ENCODE data around the gene MCM10. TPM values are rescaled to one million over a fixed set of nuclear protein-coding genes. Genes with fewer than 3 reads are reported as not detected.
"Not testable (repeated sequence)": the region's sequence is repeated elsewhere in the genome, so short reads cannot be mapped to it uniquely, and the experiment has no call there.

MCM10 gene
- total RNA-seq, 4 donors from 2014 or later: 1.3 to 15.7 (median 4.0) TPM

DNA sequence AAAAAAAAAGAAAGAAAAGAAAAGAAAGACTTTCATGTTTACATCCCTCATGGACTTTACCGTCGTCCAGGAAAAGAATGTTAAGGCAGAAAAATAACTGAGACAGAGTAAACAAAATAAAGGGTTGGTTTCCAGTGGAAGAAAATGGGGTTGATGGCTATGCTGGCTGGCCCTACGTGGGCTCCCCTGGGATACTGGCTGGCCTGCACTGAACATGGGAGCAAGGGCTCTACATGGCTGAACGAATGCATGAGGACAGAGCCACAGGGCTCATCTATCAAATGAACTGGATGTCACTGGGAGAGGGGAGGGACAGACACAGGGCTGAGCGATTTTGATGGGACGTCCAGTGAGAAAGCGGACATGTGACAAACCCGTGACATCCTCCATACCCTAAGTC lies 75.3 kb downstream of the MCM10 start:
- no peaks in the 10 kb centered on the region for H3K9me3 ChIP-seq
- no peaks in the 10 kb centered on the region for H3K4me1 ChIP-seq
- H3K4me3 ChIP-seq: no peak overlapping the region
- no peaks in the 10 kb centered on the region for H3K27me3 ChIP-seq
- TF ChIP-seq, protein P1, sequence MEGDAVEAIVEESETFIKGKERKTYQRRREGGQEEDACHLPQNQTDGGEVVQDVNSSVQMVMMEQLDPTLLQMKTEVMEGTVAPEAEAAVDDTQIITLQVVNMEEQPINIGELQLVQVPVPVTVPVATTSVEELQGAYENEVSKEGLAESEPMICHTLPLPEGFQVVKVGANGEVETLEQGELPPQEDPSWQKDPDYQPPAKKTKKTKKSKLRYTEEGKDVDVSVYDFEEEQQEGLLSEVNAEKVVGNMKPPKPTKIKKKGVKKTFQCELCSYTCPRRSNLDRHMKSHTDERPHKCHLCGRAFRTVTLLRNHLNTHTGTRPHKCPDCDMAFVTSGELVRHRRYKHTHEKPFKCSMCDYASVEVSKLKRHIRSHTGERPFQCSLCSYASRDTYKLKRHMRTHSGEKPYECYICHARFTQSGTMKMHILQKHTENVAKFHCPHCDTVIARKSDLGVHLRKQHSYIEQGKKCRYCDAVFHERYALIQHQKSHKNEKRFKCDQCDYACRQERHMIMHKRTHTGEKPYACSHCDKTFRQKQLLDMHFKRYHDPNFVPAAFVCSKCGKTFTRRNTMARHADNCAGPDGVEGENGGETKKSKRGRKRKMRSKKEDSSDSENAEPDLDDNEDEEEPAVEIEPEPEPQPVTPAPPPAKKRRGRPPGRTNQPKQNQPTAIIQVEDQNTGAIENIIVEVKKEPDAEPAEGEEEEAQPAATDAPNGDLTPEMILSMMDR (IDR thresholded peaks at IDR 0.05): no peak
- TF ChIP-seq POLR2A (IDR thresholded peaks at IDR 0.05): no peak
- no peaks in the 10 kb centered on the region for H3K36me3 ChIP-seq
- no peak overlapping the region for H3K27ac ChIP-seq
- DNase-seq: peak in 1 of 3 donors; percentile 6

GRCh38 chr10:13238271-13239077 lies 77.1 kb downstream of the MCM10 start:
- Histone ChIP-seq H3K36me3 (no peaks in the 10 kb centered on the region), H3K4me3 (no peak overlapping the region), H3K27ac (no peak overlapping the region), H3K9me3 (no peaks in the 10 kb centered on the region), H3K4me1 (no peaks in the 10 kb centered on the region), H3K27me3 (no peaks in the 10 kb centered on the region)
- DNase-seq: peak in 1 of 3 donors; percentile 42
- no peak for TF ChIP-seq POLR2A (IDR thresholded peaks at IDR 0.05)
- TF ChIP-seq, protein P1 (IDR thresholded peaks at IDR 0.05): no peak

- Histone ChIP-seq H3K27ac (no peak overlapping the region), H3K4me3 (no peak overlapping the region), H3K36me3 (no peaks in the 10 kb centered on the region), H3K4me1 (no peaks in the 10 kb centered on the region), H3K27me3 (no peaks in the 10 kb centered on the region), H3K9me3 (no peaks in the 10 kb centered on the region)
- DNase-seq: no peak
- no peak for TF ChIP-seq POLR2A (IDR thresholded peaks at IDR 0.05)
- TF ChIP-seq, protein P1 (IDR thresholded peaks at IDR 0.05): no peak
Observed at GRCh38 chr10:13239923-13240322, 78.6 kb downstream of the MCM10 start.

DNA sequence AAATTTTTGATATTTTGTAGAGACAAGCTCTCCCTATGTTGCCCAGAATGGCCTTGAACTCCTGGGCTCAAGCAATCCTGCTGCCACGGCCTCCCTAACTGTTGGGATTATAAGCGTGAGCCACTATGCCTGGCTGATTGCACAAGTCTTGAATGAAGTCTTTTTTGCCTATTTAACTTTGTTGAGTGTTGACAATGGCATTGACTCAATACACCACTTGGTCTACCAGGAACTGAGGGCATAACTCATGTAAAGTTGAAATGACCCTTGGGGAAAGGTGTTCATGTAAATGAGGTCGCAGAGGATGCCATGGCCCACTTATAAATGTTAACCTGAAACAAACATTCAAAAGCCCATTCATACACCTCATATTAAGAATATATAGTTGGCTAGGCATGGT lies 80.3 kb downstream of the MCM10 start:
- no peaks in the 10 kb centered on the region for H3K9me3 ChIP-seq
- H3K27ac ChIP-seq: no peak overlapping the region
- no peaks in the 10 kb centered on the region for H3K36me3 ChIP-seq
- no peaks in the 10 kb centered on the region for H3K27me3 ChIP-seq
- H3K4me1 ChIP-seq: no peaks in the 10 kb centered on the region
- H3K4me3 ChIP-seq: no peak overlapping the region
- no peak for DNase-seq
- TF ChIP-seq, protein P1 (IDR thresholded peaks at IDR 0.05): no peak
- no peak for TF ChIP-seq POLR2A (IDR thresholded peaks at IDR 0.05)

DNA sequence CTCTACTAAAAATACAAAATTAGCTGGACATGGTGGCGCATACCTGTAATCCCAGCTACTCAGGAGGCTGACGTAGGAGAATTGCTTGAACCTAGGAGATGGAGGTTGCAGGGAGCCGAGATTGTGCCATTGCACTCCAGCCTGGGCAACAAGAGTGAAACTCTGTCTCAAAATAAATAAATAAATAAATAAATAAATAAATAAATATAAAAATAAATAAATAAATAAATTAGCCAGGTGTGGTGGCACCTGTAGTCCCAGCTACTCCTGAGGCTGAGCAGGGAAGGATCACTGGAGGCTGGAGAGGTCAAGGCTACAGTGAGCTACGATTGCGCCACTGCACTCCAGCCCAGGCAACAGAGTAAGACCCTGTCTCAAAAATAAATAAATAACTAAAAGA lies 80.9 kb downstream of the MCM10 start:
- H3K27ac ChIP-seq, H3K36me3 ChIP-seq, H3K27me3 ChIP-seq, H3K4me1 ChIP-seq, DNase-seq, H3K9me3 ChIP-seq, H3K4me3 ChIP-seq: not testable (repeated sequence)

- no peak for DNase-seq
- no peak for TF ChIP-seq POLR2A (IDR thresholded peaks at IDR 0.05)
- TF ChIP-seq, protein P1 (IDR thresholded peaks at IDR 0.05): no peak
- H3K36me3 ChIP-seq: no peaks in the 10 kb centered on the region
- no peak overlapping the region for H3K27ac ChIP-seq
- no peaks in the 10 kb centered on the region for H3K27me3 ChIP-seq
- H3K4me3 ChIP-seq: no peak overlapping the region
- H3K9me3 ChIP-seq: no peaks in the 10 kb centered on the region
- H3K4me1 ChIP-seq: no peaks in the 10 kb centered on the region
Observed at GRCh38 chr10:13247246-13247645, 85.9 kb downstream of the MCM10 start.
